GM11168 (cell line): ENCODE results near the gene RBM39.
"Not testable (repeated sequence)": the region's sequence is repeated elsewhere in the genome, so short reads cannot be mapped to it uniquely, and the experiment has no call there.

Experiments
- in situ Hi-C: fragments of 300-500 bp; cut with MboI; formaldehyde crosslinking; loops from one replicate; pipeline ENCODE4 v1.12.0; 2022; ENCODE audit warnings: low sequenced_read_pairs; ENCODE audit not compliant: unreplicated experiment

Gene RBM39

GRCh38 chr20:35757098-35757705 lies 15.1 kb upstream of the RBM39 start:
- in situ Hi-C loops = no loop called here

GRCh38 chr20:35756404-35756803 lies 14.3 kb upstream of the RBM39 start:
- in situ Hi-C loops = no loop called here

- in situ Hi-C loops = no loop called here
These were observed 8.6 kb upstream of the RBM39 start for GRCh38 chr20:35750611-35751010.

GRCh38 chr20:35744492-35744841 lies 2.4 kb upstream of the RBM39 start:
- in situ Hi-C loops = not testable (repeated sequence)

GRCh38 chr20:35743693-35744491 lies 1.8 kb upstream of the RBM39 start:
- in situ Hi-C loops = no loop called here

- in situ Hi-C loops = no loop called here
These were observed 872 bp upstream of the RBM39 start for GRCh38 chr20:35742741-35743523.

GRCh38 chr20:35739294-35740163 lies 2.5 kb downstream of the RBM39 start:
- in situ Hi-C loops = no loop called here

GRCh38 chr20:35738410-35739179 lies 3.5 kb downstream of the RBM39 start:
- in situ Hi-C loops = no loop called here

GRCh38 chr20:35737865-35738333 lies 4.2 kb downstream of the RBM39 start:
- in situ Hi-C loops = no loop called here

- in situ Hi-C loops = no loop called here
These were observed 6.1 kb downstream of the RBM39 start for GRCh38 chr20:35735826-35736470.

GRCh38 chr20:35734777-35735649 lies 7.0 kb downstream of the RBM39 start:
- in situ Hi-C loops = no loop called here

GRCh38 chr20:35734374-35734773 lies 7.7 kb downstream of the RBM39 start:
- in situ Hi-C loops = no loop called here

- in situ Hi-C loops = no loop called here
These were observed 9.4 kb downstream of the RBM39 start for GRCh38 chr20:35732644-35732982.

GRCh38 chr20:35731862-35732643 lies 10.0 kb downstream of the RBM39 start:
- in situ Hi-C loops = no loop called here

GRCh38 chr20:35731469-35731788 lies 10.6 kb downstream of the RBM39 start:
- in situ Hi-C loops = no loop called here

GRCh38 chr20:35730583-35731468 lies 11.2 kb downstream of the RBM39 start:
- in situ Hi-C loops = no loop called here
